Cardiac fibroblast (primary cell): Measurements from ENCODE around the gene TMEM151A.

ENCODE experiments used
- DNase-seq, 2 donors: peaks; one replicate each; pipeline versions ENCODE4 v3.0.0 to v3.0.0-alpha.2; 2010; ENCODE audit warnings: low read depth in 2 of 2
- H3K4me3 ChIP-seq, 2 donors: replicated peaks in 1 of 2; 1 replicate in 1 of 2; 2 replicates in 1 of 2; pipeline ENCODE4 v1.5.1; 2011; ENCODE audit warnings: low read depth in 2 of 2, low read length in 2 of 2, mild to moderate bottlenecking in 2 of 2, moderate library complexity in 1 of 2
- CTCF ChIP-seq: IDR thresholded peaks from one replicate; pipeline ENCODE4 v1.5.1; 2011; ENCODE audit warnings: low read depth, mild to moderate bottlenecking, low read length, inconsistent platforms

TMEM151A gene

GRCh38 chr11:66338276-66339161, 46.8 kb downstream of the TMEM151A start:
- no peak overlapping the region for H3K4me3 ChIP-seq
- no peak for DNase-seq
- no peak for TF ChIP-seq CTCF

- H3K4me3 ChIP-seq = no peak overlapping the region
- no peak for DNase-seq
- TF ChIP-seq CTCF = no peak
Measured at GRCh38 chr11:66339162-66339675, 47.5 kb downstream of the TMEM151A start.

DNA sequence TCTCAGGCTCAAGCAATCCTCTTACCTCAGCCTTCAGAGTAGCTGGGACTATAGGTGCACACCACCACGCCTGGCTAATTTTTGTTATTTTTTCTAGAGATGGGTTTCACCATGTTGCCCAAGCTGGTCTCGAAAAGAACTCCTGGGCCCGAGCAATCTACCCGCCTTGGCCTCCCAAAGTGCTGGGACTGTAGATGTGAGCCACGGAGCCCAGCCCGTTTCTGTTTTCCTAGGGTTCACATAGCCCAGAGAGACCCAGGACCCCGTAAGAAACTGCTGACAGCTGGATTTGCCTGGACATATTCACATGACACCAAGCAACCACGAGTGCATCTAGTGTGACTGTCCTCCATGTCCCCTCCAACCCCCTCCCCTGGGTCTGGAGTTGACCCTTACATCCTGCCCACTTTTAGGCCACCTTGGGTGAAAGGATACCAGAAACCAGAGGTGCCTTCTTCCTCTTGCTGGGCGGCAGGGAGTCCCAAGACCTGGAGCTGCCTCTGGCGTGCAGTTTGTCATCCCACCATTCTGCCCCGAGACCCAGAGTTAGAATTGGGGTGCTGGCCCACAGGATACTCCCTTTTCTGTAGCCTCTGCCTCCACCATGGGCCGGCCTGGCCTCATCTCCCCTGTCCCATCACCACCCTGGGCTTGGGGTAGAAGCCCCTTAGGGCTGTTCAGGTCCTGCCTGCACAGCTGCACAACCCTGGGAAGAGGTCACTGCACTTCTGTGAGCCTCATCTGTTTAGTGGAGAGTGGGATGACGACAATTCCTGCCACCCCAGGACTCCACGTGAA, 48.2 kb downstream of the TMEM151A start:
- no peak for DNase-seq
- H3K4me3 ChIP-seq = no peak overlapping the region
- no peak for TF ChIP-seq CTCF

- no peak overlapping the region for H3K4me3 ChIP-seq
- no peak for TF ChIP-seq CTCF
Measured at GRCh38 chr11:66340596-66341501, 49.2 kb downstream of the TMEM151A start.

DNA sequence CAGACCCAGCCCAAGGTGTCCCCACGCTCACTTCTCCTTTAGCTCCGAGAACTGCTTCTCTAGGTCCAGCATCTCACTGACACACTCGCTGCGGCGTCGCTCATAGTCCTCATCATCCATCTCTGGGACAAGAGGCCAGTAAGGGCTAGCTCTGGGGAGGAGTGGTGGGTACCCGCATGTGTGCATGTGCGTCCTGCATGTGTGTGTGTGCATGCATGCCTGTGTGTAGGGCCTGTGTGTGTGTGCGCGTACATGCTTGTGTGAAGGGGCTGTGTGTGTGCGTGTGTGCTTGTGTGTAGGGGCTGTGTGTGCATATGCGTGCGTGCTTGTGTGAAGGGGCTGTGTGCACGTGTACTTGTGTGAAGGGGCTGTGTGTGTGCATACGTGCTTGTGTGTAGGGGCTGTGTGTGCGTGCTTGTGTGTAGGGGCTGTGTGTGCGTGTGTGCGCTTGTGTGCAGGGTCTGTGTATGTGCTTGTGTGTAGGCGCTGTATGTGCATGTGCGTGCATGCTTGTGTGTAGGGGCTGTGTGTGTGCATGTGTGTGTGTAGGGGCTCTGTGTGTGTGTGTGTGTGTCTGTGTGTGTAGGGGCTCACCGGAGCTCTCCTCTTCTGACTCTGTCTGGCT, 49.9 kb downstream of the TMEM151A start:
- no peak for TF ChIP-seq CTCF
- no peak for DNase-seq
- no peak overlapping the region for H3K4me3 ChIP-seq

More at GRCh38 chr11:66340596-66341501, 49.2 kb downstream of the TMEM151A start:
- no peak for DNase-seq

- no peak for TF ChIP-seq CTCF
- no peak overlapping the region for H3K4me3 ChIP-seq
- no peak for DNase-seq
Measured at GRCh38 chr11:66343176-66343575, 51.5 kb downstream of the TMEM151A start.
